B cell (primary cell): Measurements from ENCODE around the gene PHLDA3.

Source experiments
- CTCF ChIP-seq: fragments of 200-600 bp; IDR thresholded peaks from one replicate; pipeline ENCODE4 v1.8.0; 2022; ENCODE audit warnings: antibody characterized with exemption, mild to moderate bottlenecking
- EZH2 ChIP-seq: IDR thresholded peaks from 2 replicates; pipeline ENCODE4 v1.6.1; 2012; ENCODE audit warnings: borderline replicate concordance, low read depth, mild to moderate bottlenecking, moderate library complexity, low read length; ENCODE audit not compliant: insufficient read depth, poor library complexity, severe bottlenecking

GRCh38 chr1:201504179-201504631 is 35.2 kb upstream of the PHLDA3 start:
- TF ChIP-seq EZH2: no peak
- TF ChIP-seq CTCF: no peak
